Activated T-helper 1 cell treated with anti-CD3 and anti-CD28 coated beads, Interleukin-12 subunit alpha, Interleukin-12 subunit beta, Interleukin-2, Interleukin-4 antibody, amounts not matched to agents 30 ng/mL and 10 ng/mL and 1 ng/mL, durations not matched to agents 14 hours and 24 hours and 36 hours (primary cell): ENCODE results near the gene CASP3. TPM values are rescaled to one million over a fixed set of nuclear protein-coding genes. Genes with fewer than 3 reads are reported as not detected.
"Not testable (repeated sequence)": the region's sequence is repeated elsewhere in the genome, so short reads cannot be mapped to it uniquely, and the experiment has no call there.

Experiments used
- DNase-seq: peaks from one replicate; pipeline ENCODE4 v3.0.0; 2021; ENCODE audit warnings: low spot score
- H3K27ac Mint-ChIP-seq: one replicate; pipeline ENCODE4 v1.8.0; 2021; ENCODE audit warnings: mild to moderate bottlenecking, mixed read lengths
- H3K27me3 Mint-ChIP-seq: one replicate; pipeline ENCODE4 v1.8.0; 2022; ENCODE audit warnings: mild to moderate bottlenecking, moderate library complexity, mixed read lengths; ENCODE audit not compliant: insufficient read depth
- H3K36me3 Mint-ChIP-seq: one replicate; pipeline ENCODE4 v1.8.0; 2021; ENCODE audit warnings: low read depth, mixed read lengths
- H3K4me1 Mint-ChIP-seq: one replicate; pipeline ENCODE4 v1.8.0; 2021; ENCODE audit warnings: low read depth, mixed read lengths
- H3K4me3 Mint-ChIP-seq: one replicate; pipeline ENCODE4 v1.8.0; 2021; ENCODE audit warnings: mild to moderate bottlenecking, moderate library complexity, mixed read lengths
- H3K9me3 Mint-ChIP-seq: one replicate; pipeline ENCODE4 v1.8.0; 2021; ENCODE audit warnings: mixed read lengths
- intact Hi-C: fragments of 100-400 bp; cut with micrococcal nuclease; formaldehyde crosslinking; loops from one replicate; pipeline ENCODE4 v1.15.1; 2024
- total RNA-seq: library from RNA; stranded (reverse); gene quantifications from 2 replicates; pipeline ENCODE4 v1.2.3, GENCODE V29; 2022

CASP3 gene
- total RNA-seq, 1 donor from 2014 or later = 116 TPM

GRCh38 chr4:184596044-184596616 is 53.1 kb downstream of the CASP3 start:
- H3K36me3 Mint-ChIP-seq = no peaks in the 10 kb centered on the region
- no peak overlapping the region for H3K27ac Mint-ChIP-seq
- H3K9me3 Mint-ChIP-seq = no peaks in the 10 kb centered on the region
- no peak for DNase-seq
- peaks cover 2% of the 10 kb centered on the region for H3K27me3 Mint-ChIP-seq
- no peak overlapping the region for H3K4me3 Mint-ChIP-seq
- intact Hi-C loops = no loop called here
- H3K4me1 Mint-ChIP-seq = peaks cover 10% of the 10 kb centered on the region

DNA sequence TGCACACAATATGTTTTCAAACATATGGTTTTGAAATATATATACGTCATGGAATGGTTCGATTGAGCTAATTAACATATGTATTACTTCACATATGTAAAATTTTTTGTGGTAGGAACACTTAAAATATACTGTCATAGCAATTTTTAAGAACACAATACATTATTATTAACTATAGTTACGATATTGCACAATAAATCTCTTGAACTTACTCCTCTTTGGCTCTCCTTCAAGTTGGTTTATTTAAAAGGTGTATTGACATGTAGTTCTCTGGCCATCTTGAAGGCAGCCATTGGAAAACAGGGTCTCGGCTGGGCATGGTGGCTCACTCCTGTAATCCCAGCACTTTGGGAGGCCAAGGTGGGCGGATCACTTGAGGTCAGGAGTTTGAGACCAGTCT is 53.8 kb downstream of the CASP3 start:
- Mint-ChIP-seq H3K4me1 (peaks cover 9% of the 10 kb centered on the region), H3K27ac (no peak overlapping the region)

GRCh38 chr4:184593461-184593860 is 55.8 kb downstream of the CASP3 start:
- Mint-ChIP-seq H3K4me1 (no peaks in the 10 kb centered on the region), H3K4me3 (no peak overlapping the region), H3K36me3 (no peaks in the 10 kb centered on the region), H3K9me3 (no peaks in the 10 kb centered on the region), H3K27me3 (peaks cover 2% of the 10 kb centered on the region), H3K27ac (no peak overlapping the region)
- intact Hi-C loops = no loop called here
- DNase-seq = no peak

More for the DNA sequence above, 53.8 kb downstream of the CASP3 start:
- no peak for DNase-seq
- Mint-ChIP-seq H3K9me3 (no peaks in the 10 kb centered on the region), H3K27me3 (peaks cover 2% of the 10 kb centered on the region), H3K4me3 (no peak overlapping the region), H3K36me3 (no peaks in the 10 kb centered on the region)
- intact Hi-C loops = no loop called here

- DNase-seq, H3K4me1 Mint-ChIP-seq, H3K36me3 Mint-ChIP-seq, intact Hi-C loops, H3K4me3 Mint-ChIP-seq, H3K9me3 Mint-ChIP-seq, H3K27me3 Mint-ChIP-seq, H3K27ac Mint-ChIP-seq: not testable (repeated sequence)
Observed at GRCh38 chr4:184591747-184592270, 57.4 kb downstream of the CASP3 start.

GRCh38 chr4:184591070-184591677 is 58.1 kb downstream of the CASP3 start:
- H3K4me3 Mint-ChIP-seq = no peak overlapping the region
- intact Hi-C loops = no loop called here
- H3K27me3 Mint-ChIP-seq = peaks cover 2% of the 10 kb centered on the region
- H3K27ac Mint-ChIP-seq = no peak overlapping the region
- no peaks in the 10 kb centered on the region for H3K9me3 Mint-ChIP-seq
- no peak for DNase-seq
- no peaks in the 10 kb centered on the region for H3K36me3 Mint-ChIP-seq
- no peaks in the 10 kb centered on the region for H3K4me1 Mint-ChIP-seq

- Mint-ChIP-seq H3K36me3 (no peaks in the 10 kb centered on the region), H3K4me3 (no peak overlapping the region), H3K27ac (no peak overlapping the region), H3K9me3 (no peaks in the 10 kb centered on the region), H3K27me3 (peaks cover 2% of the 10 kb centered on the region), H3K4me1 (peaks cover 4% of the 10 kb centered on the region)
- intact Hi-C loops = no loop called here
- DNase-seq = no peak
Observed at GRCh38 chr4:184590196-184590595, 59.1 kb downstream of the CASP3 start.

DNA sequence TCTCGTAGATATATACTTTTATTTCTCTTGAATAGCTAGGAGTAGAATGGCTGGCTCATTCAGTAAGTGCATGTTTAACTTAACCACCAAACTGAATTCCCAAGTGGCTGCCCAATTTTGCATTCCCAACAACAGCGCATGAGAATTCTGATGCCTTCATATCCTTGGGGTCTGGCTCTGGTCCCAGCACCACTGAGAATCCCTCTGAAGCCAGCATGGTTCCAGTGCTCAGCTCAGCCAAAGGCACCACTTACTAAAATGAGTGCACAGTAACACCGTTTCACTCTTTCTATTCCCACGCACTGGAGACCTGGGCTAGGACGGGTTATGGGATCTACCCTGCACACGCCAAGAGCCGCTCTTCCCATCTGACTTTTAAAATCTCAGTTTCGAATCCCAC is 60.4 kb downstream of the CASP3 start:
- Mint-ChIP-seq H3K36me3 (no peaks in the 10 kb centered on the region), H3K4me1 (peaks cover 16% of the 10 kb centered on the region), H3K27me3 (no peaks in the 10 kb centered on the region)

GRCh38 chr4:184587701-184588100 is 61.5 kb downstream of the CASP3 start:
- intact Hi-C loops = no loop called here
- Mint-ChIP-seq H3K36me3 (no peaks in the 10 kb centered on the region), H3K4me1 (peaks cover 25% of the 10 kb centered on the region), H3K27me3 (no peaks in the 10 kb centered on the region), H3K9me3 (no peaks in the 10 kb centered on the region), H3K4me3 (no peak overlapping the region), H3K27ac (no peak overlapping the region)
- DNase-seq = no peak

More for the DNA sequence above, 60.4 kb downstream of the CASP3 start:
- DNase-seq = no peak
- Mint-ChIP-seq H3K27ac (no peak overlapping the region), H3K9me3 (no peaks in the 10 kb centered on the region), H3K4me3 (no peak overlapping the region)
- intact Hi-C loops = no loop called here

DNA sequence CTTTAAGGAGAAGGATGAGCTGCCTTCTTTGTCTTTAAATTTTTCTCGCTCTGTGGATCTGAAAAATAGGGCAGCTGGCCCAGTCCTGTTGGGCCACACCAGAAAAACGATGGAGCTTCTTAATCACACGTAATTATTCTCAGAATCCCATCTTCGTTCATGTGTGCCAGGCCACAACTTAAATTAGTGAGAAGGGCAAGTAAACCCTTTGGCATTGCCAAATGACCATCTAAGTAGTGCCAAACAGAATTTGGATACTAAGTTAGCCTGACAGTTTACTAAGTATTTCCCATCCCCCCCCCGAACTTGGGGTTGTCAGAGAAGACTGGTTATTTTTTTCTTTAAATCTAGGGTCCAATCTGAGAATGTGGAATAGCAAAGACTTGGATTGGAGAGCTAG is 62.0 kb downstream of the CASP3 start:
- H3K27me3 Mint-ChIP-seq = no peaks in the 10 kb centered on the region
- no peaks in the 10 kb centered on the region for H3K9me3 Mint-ChIP-seq
- intact Hi-C loops = no loop called here
- no peak overlapping the region for H3K4me3 Mint-ChIP-seq
- no peak overlapping the region for H3K27ac Mint-ChIP-seq
- no peaks in the 10 kb centered on the region for H3K36me3 Mint-ChIP-seq
- H3K4me1 Mint-ChIP-seq = peaks cover 25% of the 10 kb centered on the region
- no peak for DNase-seq

DNA sequence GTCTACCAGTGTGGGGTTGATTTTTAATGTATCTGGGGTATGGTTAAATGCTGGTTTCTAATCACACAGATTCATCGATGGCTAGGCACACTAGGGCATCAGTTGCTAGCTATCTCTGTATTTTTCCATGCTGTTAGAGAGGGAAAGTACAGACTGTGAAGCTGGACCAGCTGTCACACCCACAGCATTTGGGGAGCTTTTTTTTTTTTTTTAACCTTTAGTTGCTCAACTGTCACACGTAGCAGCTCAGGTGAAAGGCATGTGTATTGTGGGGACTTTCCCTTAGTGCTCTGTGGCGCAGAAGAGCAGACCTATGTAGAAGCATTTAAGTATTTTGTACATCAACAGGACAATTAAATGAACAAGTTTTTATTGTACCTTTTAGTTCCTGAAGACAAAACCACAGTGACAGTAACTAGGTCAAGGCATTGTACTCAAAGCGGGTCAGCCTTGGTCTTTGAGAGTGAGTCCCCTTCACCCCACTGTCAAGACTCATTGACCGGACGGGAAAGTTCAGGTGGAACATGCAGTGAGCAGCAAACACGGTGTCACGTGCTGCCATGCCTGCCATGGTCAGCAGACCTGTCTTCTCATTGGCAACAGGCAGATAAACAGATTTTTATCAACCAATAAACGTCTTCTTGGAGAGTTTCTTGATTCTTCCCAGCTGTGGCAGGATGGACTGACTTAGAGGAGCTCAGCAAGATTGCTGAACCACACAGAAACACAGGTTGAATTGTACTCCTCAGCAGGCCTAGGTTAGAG is 65.3 kb downstream of the CASP3 start:
- peaks cover 25% of the 10 kb centered on the region for H3K4me1 Mint-ChIP-seq
- peaks cover 21% of the 10 kb centered on the region for H3K9me3 Mint-ChIP-seq
- H3K36me3 Mint-ChIP-seq = peaks cover 7% of the 10 kb centered on the region
- peak overlapping the region; percentile 20 for H3K4me3 Mint-ChIP-seq
- DNase-seq = peak; percentile 9
- H3K27ac Mint-ChIP-seq = peak overlapping the region; percentile 79
- intact Hi-C loops = loop anchor here (1.0 to 5.0 kb wide), 7 partner anchors 9 to 148 kb away; partner anchors contain the start of genes CASP3, CENPU and PRIMPOL
- H3K27me3 Mint-ChIP-seq = no peaks in the 10 kb centered on the region

Other genes with a start within 250 kb of the CASP3 start
- gene IRF2, start 174.9 kb downstream of the CASP3 start, total RNA-seq = 64.2 and 75.8 TPM in 2 replicates
- 16.4 and 19.7 TPM in 2 replicates for gene PRIMPOL, start 291 bp upstream of the CASP3 start, total RNA-seq
- 78.3 and 80.3 TPM in 2 replicates for gene CENPU, start 84.6 kb upstream of the CASP3 start, total RNA-seq
- gene ACSL1, start 176.5 kb upstream of the CASP3 start, total RNA-seq = 56.7 and 61.8 TPM in 2 replicates